ENCODE measurements around the gene UNC13A. TPM values are rescaled to one million over a fixed set of nuclear protein-coding genes. Genes with fewer than 3 reads are reported as not detected.

UNC13A gene
- total RNA-seq, 1 experiment from 2014 or later, result 0.18 TPM

DNA sequence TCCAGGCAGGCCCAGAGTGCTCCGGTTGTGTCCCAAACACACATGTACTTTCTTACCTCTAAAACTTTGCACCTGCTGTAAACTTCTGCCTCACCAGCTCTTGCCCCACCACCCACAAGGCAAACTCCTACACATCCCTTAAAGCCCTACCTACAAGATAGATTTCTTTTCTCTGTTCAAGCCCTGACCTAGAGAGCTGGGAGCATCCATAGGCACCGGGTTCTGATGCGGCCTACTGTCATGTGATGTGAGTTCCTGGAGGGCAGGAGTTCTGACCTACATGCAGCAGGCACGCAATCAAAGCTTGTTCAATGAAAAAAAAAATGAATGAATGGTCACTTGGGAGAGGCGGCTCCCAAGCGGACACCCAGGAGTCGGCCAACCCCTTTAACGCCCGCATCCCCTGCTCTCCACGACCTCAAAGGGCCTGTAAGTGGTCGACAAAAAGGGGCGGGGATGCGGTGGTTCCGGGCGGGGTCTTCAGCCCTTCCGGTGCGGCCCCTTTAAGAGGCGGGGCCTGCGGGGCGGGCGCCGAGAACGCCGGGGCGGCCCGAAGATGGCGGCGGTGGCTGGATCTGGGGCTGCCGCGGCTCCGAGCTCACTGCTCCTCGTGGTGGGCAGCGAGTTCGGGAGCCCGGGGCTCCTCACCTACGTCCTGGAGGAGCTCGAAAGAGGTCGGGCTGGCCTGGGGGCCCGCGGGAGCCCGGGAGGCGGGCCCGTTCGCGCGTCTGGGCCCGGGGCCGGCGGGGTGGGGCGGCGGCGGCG, 31.0 kb upstream of the UNC13A start, which contains the start of gene MAP1S:
MAP1S (plus strand) TSS at position 534 of the 765 bp plus-strand sequence; CDS start at position 557, 23 bp downstream.
- peak within 1 kb of the TSS; percentile 90 for H3K27ac Mint-ChIP-seq (ENCODE audit: unreplicated experiment)
- intact Hi-C loops (cut with micrococcal nuclease; ENCODE audit: unreplicated experiment), result no loop called here
- Histone ChIP-seq H3K27me3 (replicated peaks; ENCODE audit: control insufficient read depth, insufficient read depth, low read length) (no peaks in the 10 kb centered on the region), H3K36me3 (ENCODE audit: control insufficient read depth, insufficient read depth, low read length) (no peaks in the 10 kb centered on the region), H3K4me1 (peaks cover 11% of the 10 kb centered on the region), H3K4me3 (ENCODE audit: low read depth, low read length) (peak within 1 kb of the TSS; percentile 90), H3K9me3 (no peaks in the 10 kb centered on the region)
- POLR2A ChIA-PET, result interaction anchor here (0.6 kb wide), 4 partner anchors 27 to 224 kb away, joined by 3 to 5 read pairs (median 4); no protein-coding TSS in a partner anchor
- H3K4me3 Mint-ChIP-seq (ENCODE audit: unreplicated experiment), result peak within 1 kb of the TSS; percentile 84
- no TSS peak for BruUV-seq (replicated peaks)
- H3K27me3 Mint-ChIP-seq (ENCODE audit: insufficient read depth, unreplicated experiment), result no peaks in the 10 kb centered on the region
- H3K4me1 Mint-ChIP-seq (ENCODE audit: low read depth, unreplicated experiment), result peaks cover 12% of the 10 kb centered on the region
- TF ChIP-seq, protein P1, sequence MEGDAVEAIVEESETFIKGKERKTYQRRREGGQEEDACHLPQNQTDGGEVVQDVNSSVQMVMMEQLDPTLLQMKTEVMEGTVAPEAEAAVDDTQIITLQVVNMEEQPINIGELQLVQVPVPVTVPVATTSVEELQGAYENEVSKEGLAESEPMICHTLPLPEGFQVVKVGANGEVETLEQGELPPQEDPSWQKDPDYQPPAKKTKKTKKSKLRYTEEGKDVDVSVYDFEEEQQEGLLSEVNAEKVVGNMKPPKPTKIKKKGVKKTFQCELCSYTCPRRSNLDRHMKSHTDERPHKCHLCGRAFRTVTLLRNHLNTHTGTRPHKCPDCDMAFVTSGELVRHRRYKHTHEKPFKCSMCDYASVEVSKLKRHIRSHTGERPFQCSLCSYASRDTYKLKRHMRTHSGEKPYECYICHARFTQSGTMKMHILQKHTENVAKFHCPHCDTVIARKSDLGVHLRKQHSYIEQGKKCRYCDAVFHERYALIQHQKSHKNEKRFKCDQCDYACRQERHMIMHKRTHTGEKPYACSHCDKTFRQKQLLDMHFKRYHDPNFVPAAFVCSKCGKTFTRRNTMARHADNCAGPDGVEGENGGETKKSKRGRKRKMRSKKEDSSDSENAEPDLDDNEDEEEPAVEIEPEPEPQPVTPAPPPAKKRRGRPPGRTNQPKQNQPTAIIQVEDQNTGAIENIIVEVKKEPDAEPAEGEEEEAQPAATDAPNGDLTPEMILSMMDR (IDR thresholded peaks at IDR 0.05; ENCODE audit: insufficient read depth in 1 of 2, low read depth in 1 of 2, low read length in 1 of 2, severe bottlenecking in 1 of 2, unreplicated experiment in 1 of 2), result no peak
- CTCF ChIA-PET, result interaction anchor here (1.3 kb wide), 1 partner anchor 48 kb away, joined by 7 read pairs; no protein-coding TSS in a partner anchor
- peaks cover 13% of the 10 kb centered on the region for H3K36me3 Mint-ChIP-seq (ENCODE audit: insufficient read depth, unreplicated experiment)
- no peaks in the 10 kb centered on the region for H3K9me3 Mint-ChIP-seq (ENCODE audit: unreplicated experiment)
- DNase-seq, result peak; percentile 72 to 75

DNA sequence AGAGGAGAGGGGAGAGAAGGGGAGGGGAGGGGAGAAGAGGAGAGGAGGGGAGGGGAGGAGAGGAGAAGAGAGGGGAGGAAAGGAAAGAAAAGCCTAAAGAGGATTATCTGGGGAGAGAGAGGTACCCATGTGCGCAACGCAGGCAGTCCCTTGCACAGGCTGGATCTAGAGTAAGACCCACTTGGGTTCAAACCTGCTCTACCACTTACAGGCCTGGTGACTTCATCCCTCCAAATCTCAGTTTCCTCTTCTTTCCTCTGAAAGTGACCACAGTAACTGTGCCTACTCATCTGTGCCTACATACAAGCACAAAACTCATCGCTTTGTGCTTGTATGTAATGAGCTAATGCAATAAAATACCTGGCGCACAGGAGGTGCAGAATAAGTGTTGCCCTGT, 30.4 kb upstream of the UNC13A start:
- no TSS peak for BruUV-seq (replicated peaks)
- no peaks in the 10 kb centered on the region for H3K36me3 ChIP-seq (ENCODE audit: control insufficient read depth, insufficient read depth, low read length)
- H3K4me3 ChIP-seq (ENCODE audit: low read depth, low read length), result no peak overlapping the region
- H3K27ac Mint-ChIP-seq (ENCODE audit: unreplicated experiment), result peak overlapping the region; percentile 90
- intact Hi-C loops (cut with micrococcal nuclease; ENCODE audit: unreplicated experiment), result no loop called here
- no peaks in the 10 kb centered on the region for H3K9me3 ChIP-seq
- POLR2A ChIA-PET, result no interaction called here
- H3K36me3 Mint-ChIP-seq (ENCODE audit: insufficient read depth, unreplicated experiment), result peaks cover 7% of the 10 kb centered on the region
- no peak for DNase-seq
- H3K4me1 ChIP-seq, result peaks cover 11% of the 10 kb centered on the region
- no peaks in the 10 kb centered on the region for H3K9me3 Mint-ChIP-seq (ENCODE audit: unreplicated experiment)
- TF ChIP-seq, protein P1 (IDR thresholded peaks at IDR 0.05; ENCODE audit: insufficient read depth in 1 of 2, low read depth in 1 of 2, low read length in 1 of 2, severe bottlenecking in 1 of 2, unreplicated experiment in 1 of 2), result no peak
- H3K27me3 Mint-ChIP-seq (ENCODE audit: insufficient read depth, unreplicated experiment), result no peaks in the 10 kb centered on the region
- CTCF ChIA-PET, result interaction anchor here (1.3 kb wide), 2 partner anchors 48 to 113 kb away, joined by 3 to 7 read pairs; no protein-coding TSS in a partner anchor
- peaks cover 12% of the 10 kb centered on the region for H3K4me1 Mint-ChIP-seq (ENCODE audit: low read depth, unreplicated experiment)
- no peaks in the 10 kb centered on the region for H3K27me3 ChIP-seq (replicated peaks; ENCODE audit: control insufficient read depth, insufficient read depth, low read length)
- peak overlapping the region; percentile 84 for H3K4me3 Mint-ChIP-seq (ENCODE audit: unreplicated experiment)

DNA sequence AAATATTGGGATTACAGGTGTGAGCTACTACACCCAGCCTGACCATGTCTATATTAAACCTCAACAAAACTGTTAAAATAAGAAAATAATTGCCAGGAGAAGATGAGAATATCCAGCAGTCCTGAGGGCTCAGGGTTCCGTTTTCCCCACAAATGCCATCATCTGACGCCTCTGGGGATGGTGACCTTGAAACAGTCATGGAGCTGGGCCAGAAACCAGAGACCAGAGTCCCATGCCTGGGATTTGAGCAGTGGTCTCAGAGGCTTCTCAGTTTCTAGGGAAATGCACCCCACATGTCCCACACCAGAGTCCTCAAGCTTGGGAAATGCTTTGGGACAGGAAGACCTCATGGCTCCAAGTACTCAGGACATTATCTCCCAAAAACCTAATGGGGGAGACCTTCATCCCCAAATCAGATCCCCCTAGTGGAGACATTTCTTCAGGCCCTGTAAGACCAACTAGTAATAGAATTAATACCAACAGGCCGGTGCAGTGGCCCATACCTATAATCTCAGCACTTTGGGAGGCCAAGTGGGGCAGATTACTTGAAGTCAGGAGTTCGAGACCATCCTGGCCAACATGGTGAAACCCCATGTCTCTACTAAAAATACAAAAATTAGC, 28.3 kb upstream of the UNC13A start:
- TF ChIP-seq, protein P1 (IDR thresholded peaks at IDR 0.05; ENCODE audit: insufficient read depth in 1 of 2, low read depth in 1 of 2, low read length in 1 of 2, severe bottlenecking in 1 of 2, unreplicated experiment in 1 of 2), result no peak
- Mint-ChIP-seq H3K9me3 (ENCODE audit: unreplicated experiment) (no peaks in the 10 kb centered on the region), H3K4me1 (ENCODE audit: low read depth, unreplicated experiment) (peaks cover 12% of the 10 kb centered on the region), H3K36me3 (ENCODE audit: insufficient read depth, unreplicated experiment) (peaks cover 4% of the 10 kb centered on the region), H3K27me3 (ENCODE audit: insufficient read depth, unreplicated experiment) (no peaks in the 10 kb centered on the region), H3K4me3 (ENCODE audit: unreplicated experiment) (no peak overlapping the region), H3K27ac (ENCODE audit: unreplicated experiment) (no peak overlapping the region)
- DNase-seq, result no peak
- BruUV-seq (replicated peaks), result no TSS peak
- intact Hi-C loops (cut with micrococcal nuclease; ENCODE audit: unreplicated experiment), result no loop called here
- ChIA-PET CTCF (interaction anchor here (0.6 kb wide), 1 partner anchor 41 kb away, joined by 5 read pairs; no protein-coding TSS in a partner anchor), POLR2A (no interaction called here)
- Histone ChIP-seq H3K4me1 (peaks cover 11% of the 10 kb centered on the region), H3K36me3 (ENCODE audit: control insufficient read depth, insufficient read depth, low read length) (no peaks in the 10 kb centered on the region), H3K4me3 (ENCODE audit: low read depth, low read length) (no peak overlapping the region), H3K27me3 (replicated peaks; ENCODE audit: control insufficient read depth, insufficient read depth, low read length) (no peaks in the 10 kb centered on the region), H3K9me3 (no peaks in the 10 kb centered on the region)
